Fibroblast of peridontal ligament (primary cell): ENCODE results near the gene PCDH20.
"Not testable (repeated sequence)": the region's sequence is repeated elsewhere in the genome, so short reads cannot be mapped to it uniquely, and the experiment has no call there.

Experiments
- DNase-seq: peaks from one replicate; pipeline ENCODE4 v3.0.0-alpha.2; 2010; ENCODE audit errors: extremely low read depth

PCDH20 gene, protein sequence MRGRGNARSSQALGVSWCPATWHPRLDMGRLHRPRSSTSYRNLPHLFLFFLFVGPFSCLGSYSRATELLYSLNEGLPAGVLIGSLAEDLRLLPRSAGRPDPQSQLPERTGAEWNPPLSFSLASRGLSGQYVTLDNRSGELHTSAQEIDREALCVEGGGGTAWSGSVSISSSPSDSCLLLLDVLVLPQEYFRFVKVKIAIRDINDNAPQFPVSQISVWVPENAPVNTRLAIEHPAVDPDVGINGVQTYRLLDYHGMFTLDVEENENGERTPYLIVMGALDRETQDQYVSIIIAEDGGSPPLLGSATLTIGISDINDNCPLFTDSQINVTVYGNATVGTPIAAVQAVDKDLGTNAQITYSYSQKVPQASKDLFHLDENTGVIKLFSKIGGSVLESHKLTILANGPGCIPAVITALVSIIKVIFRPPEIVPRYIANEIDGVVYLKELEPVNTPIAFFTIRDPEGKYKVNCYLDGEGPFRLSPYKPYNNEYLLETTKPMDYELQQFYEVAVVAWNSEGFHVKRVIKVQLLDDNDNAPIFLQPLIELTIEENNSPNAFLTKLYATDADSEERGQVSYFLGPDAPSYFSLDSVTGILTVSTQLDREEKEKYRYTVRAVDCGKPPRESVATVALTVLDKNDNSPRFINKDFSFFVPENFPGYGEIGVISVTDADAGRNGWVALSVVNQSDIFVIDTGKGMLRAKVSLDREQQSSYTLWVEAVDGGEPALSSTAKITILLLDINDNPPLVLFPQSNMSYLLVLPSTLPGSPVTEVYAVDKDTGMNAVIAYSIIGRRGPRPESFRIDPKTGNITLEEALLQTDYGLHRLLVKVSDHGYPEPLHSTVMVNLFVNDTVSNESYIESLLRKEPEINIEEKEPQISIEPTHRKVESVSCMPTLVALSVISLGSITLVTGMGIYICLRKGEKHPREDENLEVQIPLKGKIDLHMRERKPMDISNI

DNA sequence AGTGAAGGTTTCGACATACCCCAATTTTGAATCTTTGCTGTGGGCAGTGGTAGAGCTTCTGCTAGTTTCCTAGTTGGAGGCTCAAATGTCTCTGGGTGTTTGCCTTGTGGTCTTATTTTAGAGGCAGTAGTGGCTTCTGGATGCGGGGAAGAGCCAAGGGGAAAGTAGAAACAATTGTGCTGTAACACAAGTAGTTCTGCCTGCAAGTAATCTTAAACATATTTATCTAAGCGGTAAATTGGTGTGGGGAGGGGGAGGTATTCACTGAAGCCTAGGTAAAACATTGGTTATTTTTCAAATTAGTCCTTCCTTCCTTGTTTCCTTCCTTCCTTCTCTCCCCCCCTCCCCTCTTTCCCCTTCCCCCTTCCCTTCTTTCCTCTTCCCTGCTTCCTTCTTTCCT, at the start of gene PCDH20:
Gene PCDH20 (minus strand): TSS at position 101 of the 400 bp plus-strand sequence. CDS start 691 bp downstream, outside the sequence.
- DNase-seq = no peak

DNA sequence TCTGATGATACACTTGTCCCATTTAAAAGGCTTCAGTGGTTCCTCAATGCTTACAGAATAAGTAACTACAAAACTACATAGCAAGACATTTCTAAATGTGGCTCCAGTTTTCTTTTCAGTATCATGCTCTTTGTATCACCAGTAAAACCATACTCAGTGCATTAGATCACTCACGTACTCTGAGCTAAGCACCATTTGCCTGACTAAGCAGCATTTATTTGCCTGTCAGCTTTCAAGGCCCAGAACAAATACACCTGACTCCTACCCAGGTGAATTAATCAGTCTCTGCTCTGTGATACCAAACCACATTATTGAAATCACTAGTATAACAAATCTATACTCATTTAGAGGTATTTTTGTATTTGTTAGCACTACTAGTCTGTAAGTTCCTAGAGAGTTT, 47.4 kb upstream of the PCDH20 start:
- no peak for DNase-seq

DNA sequence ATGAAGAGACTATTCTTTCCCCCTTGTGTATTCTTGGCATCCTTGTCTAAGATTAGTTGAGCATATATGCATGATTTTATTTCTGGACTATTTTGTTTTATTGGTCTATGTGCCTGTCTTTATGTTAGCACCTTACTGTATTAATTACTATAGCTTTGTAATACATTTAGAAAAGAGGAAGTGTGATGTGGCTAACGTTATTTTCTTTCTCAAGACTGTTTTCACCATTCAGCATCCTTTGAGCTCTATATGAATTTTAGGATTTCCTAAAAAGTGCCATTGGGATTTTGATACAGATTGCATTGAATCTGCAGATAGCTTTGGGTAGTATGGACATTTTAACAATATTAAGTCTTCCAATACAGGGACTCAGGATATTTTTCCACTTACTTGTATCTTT, 37.5 kb upstream of the PCDH20 start:
- DNase-seq = no peak

DNA sequence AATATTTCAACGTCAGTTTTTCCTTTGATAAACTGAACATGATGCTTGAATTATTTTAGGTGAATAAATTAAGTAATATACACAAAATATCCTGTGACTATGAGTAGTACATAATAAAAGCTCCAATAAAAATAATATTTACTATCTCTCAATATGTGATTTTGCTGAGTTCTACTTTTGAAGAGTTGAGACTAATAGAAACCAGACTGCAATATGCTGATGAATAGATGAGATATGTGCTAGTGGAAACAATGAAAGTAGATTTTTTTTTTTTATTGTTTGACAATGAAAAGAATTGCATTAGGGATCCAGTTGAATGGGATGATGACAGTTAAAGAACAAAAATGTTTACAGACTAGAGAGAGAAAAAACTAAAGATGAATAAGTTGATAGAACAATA, 16.4 kb upstream of the PCDH20 start:
- DNase-seq = no peak

DNA sequence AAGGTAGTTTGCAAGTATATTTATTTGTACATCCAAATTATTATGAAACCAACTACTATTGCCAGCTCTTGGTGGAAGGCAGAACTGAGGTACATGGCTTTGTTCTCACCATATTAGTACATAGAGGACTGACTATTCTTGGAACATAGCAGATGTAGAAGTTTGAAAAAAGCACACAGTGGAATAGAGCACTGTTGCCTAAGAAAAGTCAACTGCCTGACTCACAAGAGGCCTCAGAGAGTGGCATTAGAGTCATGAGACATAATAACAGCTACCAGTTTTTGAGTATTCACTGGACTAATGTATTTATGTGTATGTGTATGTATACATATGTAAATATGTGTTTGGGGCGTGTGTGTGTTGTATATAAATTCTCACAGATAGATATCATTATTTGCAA, 8.3 kb upstream of the PCDH20 start:
- DNase-seq = no peak

DNA sequence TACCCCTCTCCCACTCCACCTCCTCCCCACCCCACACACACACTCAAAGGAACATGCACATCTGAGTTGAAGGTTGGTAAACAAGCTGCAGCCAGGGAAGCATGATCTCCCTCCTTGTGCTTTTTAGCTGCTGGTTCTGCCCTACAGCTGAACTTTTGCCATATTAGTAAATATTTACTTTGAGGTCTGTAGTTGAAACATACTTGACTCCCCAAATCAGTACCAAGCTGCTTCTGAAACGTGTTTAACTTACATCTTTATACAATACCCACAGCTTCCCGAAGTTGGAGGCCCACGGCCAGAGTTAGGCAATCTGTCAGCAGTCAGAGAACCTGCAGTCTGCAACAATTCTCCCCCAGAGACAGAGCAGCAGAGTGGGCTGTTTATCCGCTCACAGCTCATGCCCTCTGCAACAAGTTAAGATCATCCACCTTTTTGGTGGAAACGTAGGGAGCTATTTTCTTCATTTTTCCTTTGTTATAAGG, 1.5 kb upstream of the PCDH20 start:
- no peak for DNase-seq

DNA sequence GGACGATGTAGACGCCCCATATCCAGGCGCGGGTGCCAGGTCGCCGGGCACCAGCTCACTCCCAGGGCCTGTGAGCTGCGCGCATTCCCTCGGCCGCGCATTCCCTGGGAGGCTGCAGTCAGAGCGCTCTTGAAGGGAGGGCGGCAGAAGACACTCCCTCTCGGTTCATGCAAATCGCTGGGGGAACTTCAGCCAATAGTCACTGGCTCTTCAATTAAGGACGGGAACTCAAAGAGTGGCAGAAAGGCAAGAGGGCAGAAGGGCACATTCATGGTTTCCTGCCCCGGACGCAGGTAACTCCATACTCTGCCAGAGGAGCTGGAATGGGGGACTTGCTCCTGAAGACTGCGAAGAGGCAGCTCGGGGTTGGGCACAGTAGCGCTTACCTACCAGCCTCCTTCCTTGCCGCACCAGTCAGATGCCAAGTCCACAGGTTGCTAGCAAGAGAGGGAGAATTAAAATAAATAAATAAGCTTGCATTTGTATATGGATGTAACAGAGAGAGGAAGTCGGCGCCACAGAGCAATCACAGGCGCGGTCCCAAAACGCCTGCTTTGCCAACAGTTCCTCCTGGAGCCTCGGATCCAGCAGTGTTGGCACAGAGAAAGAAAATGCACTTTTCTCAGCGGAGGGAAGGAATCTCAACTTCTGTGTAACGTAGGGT, 459 bp downstream of the PCDH20 start:
- no peak for DNase-seq

DNA sequence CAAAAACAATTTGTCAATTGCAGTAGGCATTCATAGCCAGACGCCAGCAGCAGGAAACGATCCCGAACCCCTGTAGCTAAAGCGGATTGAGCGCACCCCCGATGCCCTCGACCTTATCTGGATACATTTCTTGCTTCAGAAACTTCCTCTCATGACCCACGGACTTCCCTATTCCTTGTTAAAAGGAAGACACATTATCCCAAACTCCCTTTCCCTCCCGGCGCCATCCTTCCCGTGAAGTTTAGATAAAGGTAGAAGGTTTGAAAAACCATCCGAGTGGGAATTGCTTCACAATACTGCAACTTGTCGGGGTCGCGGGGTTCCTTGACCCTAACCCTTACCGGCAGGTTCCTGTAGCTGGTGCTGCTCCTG, 977 bp downstream of the PCDH20 start:
- no peak for DNase-seq

DNA sequence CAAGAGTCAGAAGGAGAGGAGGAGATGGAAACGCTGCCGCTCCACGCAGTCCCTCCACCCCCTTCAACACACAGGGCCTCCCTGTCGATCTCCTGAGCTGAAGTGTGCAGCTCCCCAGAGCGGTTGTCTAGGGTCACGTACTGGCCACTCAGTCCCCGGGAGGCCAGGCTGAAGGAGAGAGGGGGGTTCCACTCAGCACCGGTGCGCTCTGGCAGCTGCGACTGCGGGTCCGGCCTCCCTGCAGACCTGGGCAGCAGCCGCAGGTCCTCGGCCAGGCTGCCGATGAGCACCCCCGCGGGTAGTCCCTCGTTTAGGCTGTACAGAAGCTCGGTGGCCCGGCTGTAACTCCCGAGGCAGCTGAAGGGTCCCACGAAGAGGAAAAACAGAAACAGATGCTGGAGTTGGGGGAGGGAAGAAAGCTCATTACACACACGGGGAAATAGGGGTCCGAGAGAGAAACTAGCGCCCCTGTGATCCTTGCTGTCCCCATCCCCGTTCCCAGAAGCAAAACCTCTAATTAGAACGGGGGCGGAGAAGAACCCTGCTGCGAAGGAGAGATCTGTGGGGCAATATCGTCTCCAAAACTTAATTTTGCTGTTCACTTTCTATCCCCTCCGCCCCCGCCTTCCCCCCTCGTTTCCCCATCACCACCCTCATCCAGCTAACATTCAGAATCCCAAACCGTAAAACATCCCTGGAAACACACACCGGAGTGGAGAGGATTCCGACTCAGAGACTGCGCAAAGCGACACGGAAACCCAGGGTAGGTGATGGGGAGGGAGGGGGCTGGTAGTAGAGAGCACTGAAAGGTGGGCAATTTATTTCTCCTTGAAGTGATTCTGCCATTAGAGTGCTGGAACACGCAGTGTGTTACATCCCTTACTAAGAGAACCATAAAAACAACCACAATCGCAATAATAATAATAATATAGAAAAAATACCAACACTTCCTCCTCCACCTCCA, 1.8 kb downstream of the PCDH20 start:
- DNase-seq = no peak

DNA sequence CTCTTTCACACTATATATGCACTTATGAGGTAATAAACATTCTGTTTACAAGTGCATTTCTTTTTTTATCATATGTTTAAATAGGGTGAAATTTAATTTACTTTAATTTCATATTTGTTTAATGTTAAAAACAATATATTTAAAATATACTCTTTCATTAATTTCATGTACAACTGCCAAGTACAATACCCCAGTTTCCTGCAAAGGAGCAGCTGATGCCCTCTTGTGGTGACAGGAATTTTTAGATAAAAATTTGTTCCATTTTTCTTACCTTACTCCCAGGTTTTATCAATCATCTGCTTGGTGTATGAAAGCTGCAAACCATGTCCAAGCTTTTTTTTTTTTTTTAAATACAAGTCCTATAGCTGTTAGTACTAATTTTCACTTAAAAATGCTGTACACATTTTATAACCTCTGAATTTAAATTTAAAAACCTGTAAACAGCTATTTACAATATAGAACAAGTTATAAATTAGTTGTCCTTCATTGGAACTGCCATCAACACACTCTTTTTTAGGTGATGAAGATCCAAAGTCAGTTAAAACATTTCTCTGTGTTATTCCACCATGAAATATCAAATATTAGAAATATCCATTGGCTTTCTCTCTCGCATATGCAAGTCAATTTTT, 4.9 kb downstream of the PCDH20 start:
- no peak for DNase-seq

DNA sequence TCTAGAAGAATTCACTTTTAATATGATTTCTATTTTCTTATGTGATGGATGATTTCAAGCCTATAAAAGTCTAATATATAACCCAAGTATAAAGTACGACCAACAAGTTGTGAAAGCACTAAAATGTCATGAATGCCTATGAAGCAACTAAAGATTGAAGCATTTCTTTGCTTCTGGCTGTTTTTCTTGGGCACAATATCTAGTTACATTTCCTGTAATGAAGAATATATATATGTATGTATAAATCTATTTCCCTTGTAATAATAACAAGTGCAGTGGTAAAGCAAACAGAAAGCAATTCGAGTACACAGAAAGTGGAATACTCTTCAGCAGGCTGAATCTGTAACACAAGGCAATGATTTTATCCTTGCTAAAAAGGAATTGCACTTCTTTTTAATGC, 5.4 kb downstream of the PCDH20 start:
- DNase-seq = no peak

DNA sequence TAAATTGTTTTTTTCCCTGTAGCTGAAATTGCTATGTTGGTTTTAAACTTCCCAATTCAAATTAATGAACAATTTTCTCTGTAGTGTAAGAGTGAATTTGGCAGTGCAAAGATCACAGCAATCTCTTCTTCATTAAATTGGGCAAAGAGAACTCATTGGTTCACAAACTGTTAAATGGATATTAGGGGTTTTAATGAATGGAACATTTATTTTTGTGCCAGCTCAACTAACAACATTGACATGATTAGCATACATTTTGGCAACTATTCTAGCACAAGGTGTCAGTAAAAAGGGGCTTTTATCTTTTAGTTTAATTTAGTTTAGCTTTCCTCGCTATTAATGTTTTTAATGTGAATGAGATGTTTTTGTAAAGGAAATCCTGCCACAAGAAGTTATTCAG, 7.1 kb downstream of the PCDH20 start:
- no peak for DNase-seq

DNA sequence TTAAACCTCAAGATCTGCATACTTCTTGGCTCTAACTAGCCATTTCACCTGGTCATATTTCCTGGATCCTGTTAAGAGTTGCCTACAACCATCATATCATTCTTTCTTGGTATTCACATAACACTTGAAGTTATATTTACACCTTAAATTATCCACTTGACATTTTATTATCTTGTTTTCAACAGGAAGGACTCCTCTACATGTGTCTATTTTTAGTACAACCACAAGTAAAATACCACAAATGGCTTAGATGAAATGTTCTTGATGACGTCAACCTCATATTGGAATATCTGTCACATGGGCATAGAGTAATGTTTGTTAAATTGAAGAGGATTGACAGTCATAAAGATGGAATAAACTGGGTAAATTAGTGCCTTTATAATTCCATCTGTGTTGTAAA, 9.4 kb downstream of the PCDH20 start:
- no peak for DNase-seq

DNA sequence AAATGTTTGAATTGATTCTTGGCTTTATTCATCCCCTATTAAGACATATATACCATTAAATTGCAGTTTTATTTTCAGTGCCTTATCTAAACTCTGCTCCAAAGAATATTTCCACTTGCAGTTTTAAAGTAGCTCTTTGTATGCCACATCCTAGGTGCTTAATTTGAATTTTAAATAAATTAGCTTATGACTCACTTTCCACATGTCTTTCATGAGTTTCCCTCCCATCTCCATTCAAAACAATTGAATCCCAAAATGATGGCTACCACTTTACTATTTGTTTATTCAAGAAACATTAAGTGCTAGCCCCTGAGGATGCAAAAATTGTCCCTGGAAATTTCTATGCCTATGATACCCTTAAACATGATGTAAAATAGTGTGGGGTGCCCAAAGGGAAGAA, 19.5 kb downstream of the PCDH20 start:
- DNase-seq = no peak

DNA sequence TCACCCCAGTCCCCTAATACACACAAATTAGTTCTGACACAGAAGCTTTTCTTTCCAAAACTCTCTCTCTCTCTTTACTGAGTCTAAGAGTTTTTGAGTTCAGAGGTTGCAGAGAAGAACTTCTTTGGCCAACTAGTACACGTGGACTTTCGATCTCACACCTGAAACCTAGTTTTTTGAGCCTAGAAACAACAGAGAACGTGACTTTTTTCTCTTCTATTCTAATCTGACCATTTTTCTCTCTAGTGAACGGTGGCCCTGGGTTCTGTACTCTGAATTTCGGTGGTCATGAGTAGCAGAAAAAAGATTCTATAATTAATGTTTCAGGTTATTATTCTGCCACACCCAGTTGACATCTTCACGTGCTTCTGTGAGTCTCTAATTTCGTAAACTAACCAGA, 24.2 kb downstream of the PCDH20 start:
- no peak for DNase-seq

DNA sequence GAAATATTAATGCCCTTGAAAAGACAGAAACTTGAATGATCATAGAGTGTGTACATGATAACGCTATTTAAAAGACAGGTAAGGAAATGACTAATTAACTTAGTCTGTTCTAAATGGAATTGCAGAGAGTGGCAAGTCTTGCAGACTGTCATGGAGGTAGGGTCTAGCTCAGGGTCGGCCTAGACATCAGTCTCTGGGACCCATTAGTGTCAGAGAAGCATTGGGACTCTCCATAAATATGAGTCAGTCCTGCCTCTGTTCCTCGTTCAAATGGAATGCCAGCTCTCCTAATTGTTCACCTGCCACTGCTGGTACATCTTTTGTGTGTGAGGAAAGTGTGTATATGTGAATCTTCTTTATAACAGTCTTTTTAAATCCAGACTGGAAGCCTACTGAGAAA, 28.0 kb downstream of the PCDH20 start:
- DNase-seq = no peak

DNA sequence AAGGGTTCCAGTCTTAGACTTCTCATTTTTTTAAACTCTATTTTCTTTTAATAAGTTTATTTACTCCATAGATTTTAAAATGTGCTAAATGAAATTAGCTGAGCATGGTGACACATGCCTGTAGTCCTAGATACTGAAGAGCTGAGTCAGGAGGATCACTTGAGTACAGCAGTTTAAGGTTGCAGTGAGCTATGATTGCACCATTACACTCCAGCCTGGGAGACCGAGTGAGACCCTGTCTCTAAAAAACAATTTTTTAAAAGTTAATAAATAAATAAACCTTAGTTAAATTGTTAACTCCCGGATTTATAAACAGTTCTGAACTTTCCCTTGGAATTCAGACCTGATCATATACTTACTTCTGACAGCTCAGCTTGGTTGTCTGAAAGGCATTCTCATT, 32.5 kb downstream of the PCDH20 start:
- no peak for DNase-seq

DNA sequence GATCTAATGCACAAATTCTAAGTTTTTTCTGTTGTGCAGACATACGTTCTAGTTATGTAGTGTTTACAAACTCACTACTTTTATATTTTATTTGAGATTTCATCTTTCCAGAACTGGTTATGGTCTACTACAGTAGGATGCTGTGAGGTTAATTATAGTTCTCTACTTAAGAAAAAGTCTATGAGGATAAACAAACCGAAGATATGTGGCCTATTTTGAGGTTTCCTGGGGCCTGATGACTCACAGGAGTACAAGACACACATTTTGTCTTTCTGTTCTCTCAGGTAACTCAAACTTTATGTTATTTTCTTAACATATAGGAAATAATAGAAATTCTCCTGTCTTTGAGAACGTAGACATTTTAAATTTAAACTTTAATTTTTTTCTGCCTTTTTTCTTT, 45.1 kb downstream of the PCDH20 start:
- no peak for DNase-seq

DNA sequence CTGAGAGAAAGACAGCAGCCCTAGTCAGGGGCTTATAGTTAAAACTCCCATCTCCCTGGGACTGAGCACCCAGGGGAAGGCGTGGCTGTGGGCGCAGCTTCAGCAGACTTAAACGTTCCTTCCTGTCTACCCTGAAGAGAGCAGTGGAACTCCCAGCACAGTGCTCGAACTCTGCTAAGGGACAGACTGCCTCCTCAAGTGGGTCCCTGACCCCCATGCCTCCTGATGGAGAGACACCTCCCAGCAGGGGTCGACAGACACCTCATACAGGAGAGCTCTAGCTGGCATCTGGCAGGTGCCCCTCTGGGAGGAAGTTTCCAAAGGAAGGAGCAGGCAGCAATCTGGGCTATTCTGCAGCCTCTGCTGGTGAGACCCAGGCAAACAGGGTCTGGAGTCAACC, 51.0 kb downstream of the PCDH20 start:
- DNase-seq = not testable (repeated sequence)

DNA sequence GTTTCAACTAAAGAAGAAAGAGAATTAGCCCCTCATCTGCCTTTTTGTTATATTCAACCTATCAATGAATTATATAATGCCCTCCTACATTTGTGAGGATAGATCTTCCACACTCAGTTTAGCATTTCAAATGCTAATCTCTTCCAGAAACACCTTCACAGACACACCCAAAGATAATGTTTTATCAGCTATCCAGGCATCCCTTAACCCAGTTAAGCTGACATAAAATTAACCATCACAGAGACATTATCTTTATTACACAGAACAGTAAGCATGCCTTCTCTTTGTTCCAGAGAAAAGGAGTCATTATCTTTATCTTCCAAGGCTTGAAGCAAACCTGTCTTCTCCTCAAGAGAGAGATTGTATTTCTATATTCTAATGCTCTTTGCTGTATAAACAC, 53.1 kb downstream of the PCDH20 start:
- no peak for DNase-seq
